Ureter (tissue), 1 donor: Measurements from ENCODE around the gene GSTO2. TPM values are rescaled to one million over a fixed set of nuclear protein-coding genes. Genes with fewer than 3 reads are reported as not detected.
A peak's percentile ranks its signal among the peaks of the same experiment; 100 is the strongest.

Experiments used
- DNase-seq: peaks from one replicate; pipeline ENCODE4 v3.0.0-alpha.2; 2020; ENCODE audit warnings: low spot score
- total RNA-seq: library from RNA; stranded (reverse); gene quantifications from one replicate; pipeline ENCODE4 v1.2.4, GENCODE V29; 2023
- donor health status: DM: yes; HTN: yes; CAD: no.

Gene GSTO2
- total RNA-seq, 1 donor from 2014 or later, result 47.0 TPM

- no peak for DNase-seq
Measured at GRCh38 chr10:104326991-104327610, 58.1 kb downstream of the GSTO2 start.

GRCh38 chr10:104327745-104328645 lies 59.0 kb downstream of the GSTO2 start:
- no peak for DNase-seq

GRCh38 chr10:104328646-104328895 lies 59.6 kb downstream of the GSTO2 start:
- DNase-seq, result no peak

- DNase-seq, result no peak
Measured at GRCh38 chr10:104328896-104329710, 60.1 kb downstream of the GSTO2 start.

GRCh38 chr10:104329735-104330134 lies 60.8 kb downstream of the GSTO2 start:
- DNase-seq, result no peak

GRCh38 chr10:104330168-104331110 lies 61.5 kb downstream of the GSTO2 start:
- DNase-seq, result peak; percentile 72

GRCh38 chr10:104331208-104331838 lies 62.3 kb downstream of the GSTO2 start:
- peak; percentile 44 for DNase-seq

GRCh38 chr10:104332243-104333031 lies 63.5 kb downstream of the GSTO2 start:
- DNase-seq, result peak; percentile 36

GRCh38 chr10:104333032-104333727 lies 64.2 kb downstream of the GSTO2 start:
- peak; percentile 35 for DNase-seq

- DNase-seq, result peak; percentile 37
Measured at GRCh38 chr10:104333728-104334373, 64.9 kb downstream of the GSTO2 start.

- DNase-seq, result peak; percentile 34
Measured at GRCh38 chr10:104334561-104334960, 65.6 kb downstream of the GSTO2 start.

- DNase-seq, result peak; percentile 44
Measured at GRCh38 chr10:104334965-104335650, 66.1 kb downstream of the GSTO2 start.

GRCh38 chr10:104336821-104337467 lies 68.0 kb downstream of the GSTO2 start:
- peak; percentile 41 for DNase-seq

GRCh38 chr10:104337521-104337984 lies 68.6 kb downstream of the GSTO2 start:
- no peak for DNase-seq

GRCh38 chr10:104337985-104338735 lies 69.2 kb downstream of the GSTO2 start, which contains the start of gene ITPRIP:
Gene ITPRIP (minus strand): TSS chr10:104338465. CDS start chr10:104316051, 22,414 bp downstream.
- DNase-seq, result peak; percentile 82

GRCh38 chr10:104339469-104340110 lies 70.6 kb downstream of the GSTO2 start:
- DNase-seq, result peak; percentile 73
